Panc1 (cell line): Measurements from ENCODE around the gene KMT2C.
"Not testable (repeated sequence)": the region's sequence is repeated elsewhere in the genome, so short reads cannot be mapped to it uniquely, and the experiment has no call there.

Source experiments
- POLR2AphosphoS5 ChIP-seq: IDR thresholded peaks from 2 replicates; pipeline ENCODE4 v1.6.1; 2012; ENCODE audit warnings: mild to moderate bottlenecking, low read depth, low read length, moderate library complexity
- SIN3A ChIP-seq: IDR thresholded peaks from 2 replicates; pipeline ENCODE4 v1.6.1; 2012; ENCODE audit warnings: low read depth, mild to moderate bottlenecking, low read length, moderate library complexity, borderline replicate concordance; ENCODE audit not compliant: insufficient read depth
- TF ChIP-seq, protein P1 (sequence below): fragments of 450-650 bp; IDR thresholded peaks from 2 replicates; pipeline ENCODE4 v1.5.1; 2017; ENCODE audit warnings: mild to moderate bottlenecking

DNA sequence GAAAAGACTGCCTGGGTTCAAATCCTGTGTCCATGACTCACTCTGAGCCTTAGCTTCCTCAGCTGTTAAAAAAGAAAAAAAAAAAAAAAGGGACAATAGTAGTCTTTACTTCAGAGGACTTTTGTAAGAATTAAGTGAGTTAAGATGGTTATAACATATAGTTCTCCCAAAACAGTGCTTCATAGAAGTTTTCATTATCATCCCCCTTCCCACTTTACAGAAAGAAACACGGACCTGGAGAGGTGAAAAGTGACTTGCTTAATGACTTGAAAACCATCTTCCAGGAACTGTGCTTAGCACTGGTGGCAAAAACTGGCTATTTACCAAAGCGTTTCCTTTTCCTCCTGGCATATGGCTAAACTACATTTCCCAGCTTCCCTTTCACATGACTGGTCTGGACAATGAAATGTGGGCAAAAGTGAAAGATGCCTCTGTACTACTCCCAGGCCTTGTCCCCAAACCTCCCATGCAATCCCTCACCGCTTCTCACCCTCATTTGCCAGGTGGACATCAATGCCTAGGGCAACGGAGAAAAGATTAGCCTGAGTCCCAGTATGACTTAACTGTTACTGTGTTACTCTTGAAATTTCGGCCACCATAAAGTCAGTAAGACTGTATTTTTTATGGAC lies 49.6 kb downstream of the KMT2C start:
- TF ChIP-seq, protein P1, sequence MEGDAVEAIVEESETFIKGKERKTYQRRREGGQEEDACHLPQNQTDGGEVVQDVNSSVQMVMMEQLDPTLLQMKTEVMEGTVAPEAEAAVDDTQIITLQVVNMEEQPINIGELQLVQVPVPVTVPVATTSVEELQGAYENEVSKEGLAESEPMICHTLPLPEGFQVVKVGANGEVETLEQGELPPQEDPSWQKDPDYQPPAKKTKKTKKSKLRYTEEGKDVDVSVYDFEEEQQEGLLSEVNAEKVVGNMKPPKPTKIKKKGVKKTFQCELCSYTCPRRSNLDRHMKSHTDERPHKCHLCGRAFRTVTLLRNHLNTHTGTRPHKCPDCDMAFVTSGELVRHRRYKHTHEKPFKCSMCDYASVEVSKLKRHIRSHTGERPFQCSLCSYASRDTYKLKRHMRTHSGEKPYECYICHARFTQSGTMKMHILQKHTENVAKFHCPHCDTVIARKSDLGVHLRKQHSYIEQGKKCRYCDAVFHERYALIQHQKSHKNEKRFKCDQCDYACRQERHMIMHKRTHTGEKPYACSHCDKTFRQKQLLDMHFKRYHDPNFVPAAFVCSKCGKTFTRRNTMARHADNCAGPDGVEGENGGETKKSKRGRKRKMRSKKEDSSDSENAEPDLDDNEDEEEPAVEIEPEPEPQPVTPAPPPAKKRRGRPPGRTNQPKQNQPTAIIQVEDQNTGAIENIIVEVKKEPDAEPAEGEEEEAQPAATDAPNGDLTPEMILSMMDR, result not testable (repeated sequence)
- TF ChIP-seq SIN3A, POLR2AphosphoS5: not testable (repeated sequence)
